SU-DHL-6 (cell line): ENCODE results near the gene BCL2.

Source experiments
- EZH2phosphoT487 ChIP-seq: fragments of 200-600 bp; sonication (generic), shearing (Covaris generic); conservative IDR thresholded peaks from 2 replicates; pipeline ENCODE4 v1.6.1; 2018; ENCODE audit warnings: mild to moderate bottlenecking, antibody characterized with exemption, low read length, moderate library complexity, mixed read lengths
- TF ChIP-seq, protein P1 (sequence below): fragments of 200-600 bp; sonication (generic); IDR thresholded peaks from one replicate; pipeline ENCODE4 v1.5.1; 2017; ENCODE audit warnings: antibody characterized with exemption, mild to moderate bottlenecking, low read length, moderate library complexity; ENCODE audit not compliant: insufficient read depth, poor library complexity, severe bottlenecking

DNA sequence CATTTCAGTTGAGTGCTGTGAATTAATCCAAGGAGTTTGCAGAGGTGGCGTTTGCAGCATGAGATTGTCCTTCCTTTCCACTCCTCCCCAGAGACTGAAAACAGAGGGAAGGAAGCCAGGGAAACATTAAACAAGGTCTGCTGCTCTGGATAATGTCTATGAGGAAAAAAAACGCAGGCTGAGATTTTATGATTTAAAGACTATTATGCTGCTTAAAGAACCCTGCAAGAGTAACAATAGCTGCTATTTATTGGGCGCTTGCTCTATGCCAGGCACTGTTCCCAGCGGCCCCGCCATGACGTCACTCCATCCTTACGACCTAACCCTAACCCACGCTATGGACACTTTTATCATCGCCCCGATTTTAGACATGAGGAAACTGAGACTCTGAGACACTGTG lies 222.4 kb downstream of the BCL2 start:
- TF ChIP-seq, protein P1, sequence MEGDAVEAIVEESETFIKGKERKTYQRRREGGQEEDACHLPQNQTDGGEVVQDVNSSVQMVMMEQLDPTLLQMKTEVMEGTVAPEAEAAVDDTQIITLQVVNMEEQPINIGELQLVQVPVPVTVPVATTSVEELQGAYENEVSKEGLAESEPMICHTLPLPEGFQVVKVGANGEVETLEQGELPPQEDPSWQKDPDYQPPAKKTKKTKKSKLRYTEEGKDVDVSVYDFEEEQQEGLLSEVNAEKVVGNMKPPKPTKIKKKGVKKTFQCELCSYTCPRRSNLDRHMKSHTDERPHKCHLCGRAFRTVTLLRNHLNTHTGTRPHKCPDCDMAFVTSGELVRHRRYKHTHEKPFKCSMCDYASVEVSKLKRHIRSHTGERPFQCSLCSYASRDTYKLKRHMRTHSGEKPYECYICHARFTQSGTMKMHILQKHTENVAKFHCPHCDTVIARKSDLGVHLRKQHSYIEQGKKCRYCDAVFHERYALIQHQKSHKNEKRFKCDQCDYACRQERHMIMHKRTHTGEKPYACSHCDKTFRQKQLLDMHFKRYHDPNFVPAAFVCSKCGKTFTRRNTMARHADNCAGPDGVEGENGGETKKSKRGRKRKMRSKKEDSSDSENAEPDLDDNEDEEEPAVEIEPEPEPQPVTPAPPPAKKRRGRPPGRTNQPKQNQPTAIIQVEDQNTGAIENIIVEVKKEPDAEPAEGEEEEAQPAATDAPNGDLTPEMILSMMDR = no peak
- TF ChIP-seq EZH2phosphoT487 = no peak
